Endothelial cell of umbilical vein (primary cell): ENCODE measurements around the gene BDH1. TPM values are rescaled to one million over a fixed set of nuclear protein-coding genes. Genes with fewer than 3 reads are reported as not detected.

Source experiments
- BruUV-seq: library from RNA; stranded (reverse); fragments of 400-500 nt; replicated peaks from 2 replicates; lab custom pipeline; 2021; lab: Mats Ljungman, UMichigan
- CTCF ChIA-PET: fragments of 300-600, 350-600 bp; sonication (Branson Sonifier 250); formaldehyde crosslinking; loops from one replicate; lab custom pipeline; 2021; ENCODE audit warnings: antibody characterized with exemption, inconsistent platforms; lab: Charles Lee
- POLR2A ChIA-PET: fragments of 300-600, 350-600 bp; sonication (Branson Sonifier 250); formaldehyde crosslinking; loops from one replicate; lab custom pipeline; 2021; ENCODE audit warnings: antibody characterized with exemption, inconsistent platforms; lab: Charles Lee
- DNase-seq: peaks from one replicate; pipeline ENCODE4 v3.0.0-alpha.2; 2011; ENCODE audit warnings: low read depth, low spot score
- FAIRE-seq: peaks from 2 replicates; lab custom pipeline; 2011; peaks lifted over from hg19 to GRCh38; lab: Jason Lieb, UNC
- H2AFZ ChIP-seq: 2 replicates; pipeline ENCODE4 v1.6.0; 2012; ENCODE audit warnings: low read depth, low read length, control low read depth, inconsistent platforms
- H3K27ac ChIP-seq: 2 replicates; pipeline ENCODE4 v1.5.1; 2011; ENCODE audit warnings: low read depth, mild to moderate bottlenecking, control low read depth, low read length, moderate library complexity; ENCODE audit not compliant: insufficient read depth
- H3K27me3 ChIP-seq, 2 experiments: 2 replicates each; pipeline versions ENCODE4 v1.6.0 to v1.6.1; 2011; ENCODE audit warnings: low read length in 2 of 2, mixed read lengths in 1 of 2; ENCODE audit not compliant: control insufficient read depth in 2 of 2, insufficient read depth in 2 of 2
- H3K36me3 ChIP-seq, 2 experiments: 2 replicates in 1 of 2; 3 replicates in 1 of 2; pipeline ENCODE4 v1.5.1; 2011; ENCODE audit warnings: low read length in 2 of 2, mild to moderate bottlenecking in 1 of 2, moderate library complexity in 1 of 2; ENCODE audit not compliant: control insufficient read depth in 2 of 2, insufficient read depth in 2 of 2; ENCODE audit errors: extremely low read depth in 1 of 2
- H3K4me1 ChIP-seq: 3 replicates; pipeline ENCODE4 v1.5.1; 2011; ENCODE audit warnings: mild to moderate bottlenecking, low read length; ENCODE audit not compliant: control insufficient read depth, insufficient read depth; ENCODE audit errors: extremely low read depth
- H3K4me2 ChIP-seq: 2 replicates; pipeline ENCODE4 v1.6.1; 2011; ENCODE audit warnings: low read length, control low read depth, mixed read lengths; ENCODE audit not compliant: insufficient read depth
- H3K4me3 ChIP-seq, 3 experiments: fragments of 200-600 bp in 1 of 3; sonication (generic), shearing (Covaris generic) in 1 of 3; replicated peaks in 1 of 3; 2 replicates each; pipeline ENCODE4 v1.5.1; 2011 to 2016; ENCODE audit warnings: control low read depth in 3 of 3, low read length in 3 of 3, mild to moderate bottlenecking in 2 of 3, inconsistent platforms in 1 of 3, low read depth in 1 of 3, moderate library complexity in 1 of 3; ENCODE audit not compliant: insufficient read depth in 1 of 3
- H3K79me2 ChIP-seq: 2 replicates; pipeline ENCODE4 v1.6.0; 2012; ENCODE audit warnings: low read length, inconsistent platforms; ENCODE audit not compliant: control insufficient read depth, insufficient read depth
- H3K9ac ChIP-seq: replicated peaks from 2 replicates; pipeline ENCODE3; 2011; ENCODE audit warnings: low read length, control low read depth; ENCODE audit not compliant: insufficient read depth; ENCODE audit errors: extremely low read depth
- H3K9me1 ChIP-seq: replicated peaks from 3 replicates; pipeline ENCODE4 v1.6.0; 2011; ENCODE audit warnings: mild to moderate bottlenecking, low read length; ENCODE audit not compliant: control insufficient read depth, insufficient read depth; ENCODE audit errors: extremely low read depth
- H3K9me3 ChIP-seq: replicated peaks from 2 replicates; pipeline ENCODE4 v1.5.1; 2012; ENCODE audit warnings: low read length, inconsistent platforms; ENCODE audit not compliant: control insufficient read depth, insufficient read depth
- H4K20me1 ChIP-seq: replicated peaks from 2 replicates; pipeline ENCODE3; 2011; ENCODE audit warnings: mild to moderate bottlenecking, low read length; ENCODE audit not compliant: control insufficient read depth, insufficient read depth; ENCODE audit errors: extremely low read depth
- EZH2 ChIP-seq: IDR thresholded peaks from 2 replicates; pipeline ENCODE4 v1.6.1; 2012; ENCODE audit warnings: borderline replicate concordance, low read depth, mild to moderate bottlenecking, moderate library complexity, low read length, inconsistent platforms; ENCODE audit not compliant: severe bottlenecking
- FOS ChIP-seq: IDR thresholded peaks from 2 replicates; pipeline ENCODE4 v1.6.1; 2011; ENCODE audit warnings: mild to moderate bottlenecking, low read length, moderate library complexity, borderline replicate concordance; ENCODE audit not compliant: insufficient read depth
- GATA2 ChIP-seq: IDR thresholded peaks from 2 replicates; pipeline ENCODE4 v1.7.0; 2011; ENCODE audit warnings: low read depth, mild to moderate bottlenecking, moderate library complexity, mixed read lengths, low read length; ENCODE audit not compliant: insufficient read length, insufficient read depth
- JUN ChIP-seq: IDR thresholded peaks from 2 replicates; pipeline ENCODE4 v1.6.1; 2011; ENCODE audit warnings: borderline replicate concordance, low read depth; ENCODE audit not compliant: insufficient read length, insufficient read depth
- MYC ChIP-seq: IDR thresholded peaks from one replicate; pipeline ENCODE4 v1.6.1; 2011; ENCODE audit warnings: mild to moderate bottlenecking, low read depth, low read length
- POLR2A ChIP-seq: IDR thresholded peaks from 2 replicates; pipeline ENCODE4 v1.6.1; 2012; ENCODE audit warnings: low read depth, mild to moderate bottlenecking, control low read depth, low read length
- POLR2AphosphoS5 ChIP-seq: IDR thresholded peaks from 2 replicates; pipeline ENCODE4 v1.6.1; 2012; ENCODE audit warnings: low read depth, mild to moderate bottlenecking, control low read depth, low read length, moderate library complexity; ENCODE audit not compliant: insufficient read depth
- dilution Hi-C: fragments of 300-500 bp; cut with MboI; formaldehyde crosslinking; loops from one replicate; pipeline ENCODE4 v1.15.0; 2019; ENCODE audit warnings: low sequenced_read_pairs; ENCODE audit not compliant: extremely low pct_ligation_motif_present
- intact Hi-C: fragments of 100-400 bp; cut with micrococcal nuclease; formaldehyde crosslinking; loops from one replicate; pipeline ENCODE4 v1.10.0; 2022
- polyA plus RNA-seq, 4 experiments: library from polyadenylated mRNA; depleted of rRNA in 3 of 4; stranded (reverse) in 3 of 4; unstranded in 1 of 4; fragments of >200 nt; gene quantifications; 2 replicates each; pipeline versions ENCODE4 v1.2.1 to v1.2.3, GENCODE V29; 2011 to 2012; ENCODE audit warnings: missing spikeins in 1 of 4
- total RNA-seq: library from RNA; stranded (reverse); gene quantifications from 2 replicates; pipeline ENCODE4 v1.2.3, GENCODE V29; 2021
- TF ChIP-seq, protein P1 (sequence below): IDR thresholded peaks from 2 replicates; pipeline ENCODE4 v1.6.1; 2011; ENCODE audit not compliant: insufficient read depth, insufficient read length
- TF ChIP-seq, protein P2 (sequence below), 2 donors: IDR thresholded peaks; 1 replicate in 1 of 2; 2 replicates in 1 of 2; pipeline ENCODE4 v1.5.1; 2011; ENCODE audit warnings: low read length in 2 of 2, mild to moderate bottlenecking in 2 of 2, moderate library complexity in 2 of 2, control low read depth in 1 of 2, inconsistent platforms in 1 of 2, low read depth in 1 of 2; ENCODE audit not compliant: insufficient read depth in 1 of 2; ENCODE audit errors: extremely low read depth in 1 of 2

The BDH1 gene
- total and polyA plus RNA-seq, 2 donors (not counting 3 experiments of a cell fraction or from before 2014, with no cell fraction given), result 6.9 to 12.2 TPM

- TF ChIP-seq, protein P1, sequence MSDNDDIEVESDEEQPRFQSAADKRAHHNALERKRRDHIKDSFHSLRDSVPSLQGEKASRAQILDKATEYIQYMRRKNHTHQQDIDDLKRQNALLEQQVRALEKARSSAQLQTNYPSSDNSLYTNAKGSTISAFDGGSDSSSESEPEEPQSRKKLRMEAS, result no peak
- TF ChIP-seq GATA2, result no peak
- TF ChIP-seq, protein P2, sequence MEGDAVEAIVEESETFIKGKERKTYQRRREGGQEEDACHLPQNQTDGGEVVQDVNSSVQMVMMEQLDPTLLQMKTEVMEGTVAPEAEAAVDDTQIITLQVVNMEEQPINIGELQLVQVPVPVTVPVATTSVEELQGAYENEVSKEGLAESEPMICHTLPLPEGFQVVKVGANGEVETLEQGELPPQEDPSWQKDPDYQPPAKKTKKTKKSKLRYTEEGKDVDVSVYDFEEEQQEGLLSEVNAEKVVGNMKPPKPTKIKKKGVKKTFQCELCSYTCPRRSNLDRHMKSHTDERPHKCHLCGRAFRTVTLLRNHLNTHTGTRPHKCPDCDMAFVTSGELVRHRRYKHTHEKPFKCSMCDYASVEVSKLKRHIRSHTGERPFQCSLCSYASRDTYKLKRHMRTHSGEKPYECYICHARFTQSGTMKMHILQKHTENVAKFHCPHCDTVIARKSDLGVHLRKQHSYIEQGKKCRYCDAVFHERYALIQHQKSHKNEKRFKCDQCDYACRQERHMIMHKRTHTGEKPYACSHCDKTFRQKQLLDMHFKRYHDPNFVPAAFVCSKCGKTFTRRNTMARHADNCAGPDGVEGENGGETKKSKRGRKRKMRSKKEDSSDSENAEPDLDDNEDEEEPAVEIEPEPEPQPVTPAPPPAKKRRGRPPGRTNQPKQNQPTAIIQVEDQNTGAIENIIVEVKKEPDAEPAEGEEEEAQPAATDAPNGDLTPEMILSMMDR (IDR thresholded peaks at IDR 0.05; ENCODE audit: extremely low read depth in 1 of 2, insufficient read depth in 1 of 2, low read depth in 1 of 2, low read length in 2 of 2), result no peak
- no peak for TF ChIP-seq POLR2AphosphoS5
- TF ChIP-seq POLR2A, result no peak
- TF ChIP-seq FOS, result no peak
- no peak for TF ChIP-seq MYC
- TF ChIP-seq EZH2, result no peak
- TF ChIP-seq JUN, result no peak
- Histone ChIP-seq H3K4me2 (no peak overlapping the region), H3K27me3 (no peaks in the 10 kb centered on the region), H3K9me3 (no peaks in the 10 kb centered on the region), H3K27ac (no peak overlapping the region), H3K4me1 (peaks cover 12% of the 10 kb centered on the region), H3K36me3 (no peaks in the 10 kb centered on the region), H2AFZ (no peak overlapping the region), H3K4me3 (no peak overlapping the region), H3K79me2 (no peaks in the 10 kb centered on the region), H4K20me1 (no peaks in the 10 kb centered on the region), H3K9me1 (no peaks in the 10 kb centered on the region), H3K9ac (no peak overlapping the region)
- CTCF ChIA-PET, result interaction anchor here (1.3 kb wide), 1 partner anchor 21 kb away, joined by 3 read pairs; no protein-coding TSS in a partner anchor
- FAIRE-seq, result no peak
- BruUV-seq, result no TSS peak
- no peak for DNase-seq
- dilution Hi-C loops (loop anchor here (25.0 kb wide), 1 partner anchor 258 kb away; no protein-coding TSS in a partner anchor), intact Hi-C loops (loop anchor here (10.0 kb wide), 1 partner anchor 515 kb away; no protein-coding TSS in a partner anchor)
- POLR2A ChIA-PET, result interaction anchor here (0.6 kb wide), 1 partner anchor 241 kb away, joined by 4 read pairs; no protein-coding TSS in a partner anchor
Measured at GRCh38 chr3:197519801-197520211, 36.0 kb downstream of the BDH1 start.
